Measurements from ENCODE around the gene MAL.
"Not testable (repeated sequence)": the region's sequence is repeated elsewhere in the genome, so short reads cannot be mapped to it uniquely, and the experiment has no call there.

MAL gene

GRCh38 chr2:95031076-95031725 is 5.7 kb downstream of the MAL start:
- DNase-seq (ENCODE audit: extremely low read depth in 1 of 2, low read depth in 1 of 2) = no peak

- DNase-seq (ENCODE audit: extremely low read depth in 1 of 2, low read depth in 1 of 2) = no peak
Measured at GRCh38 chr2:95031726-95032116, 6.2 kb downstream of the MAL start.

- DNase-seq (ENCODE audit: extremely low read depth in 1 of 2, low read depth in 1 of 2) = no peak
Measured at GRCh38 chr2:95032341-95032740, 6.8 kb downstream of the MAL start.

- no peak for DNase-seq (ENCODE audit: extremely low read depth in 1 of 2, low read depth in 1 of 2)
Measured at GRCh38 chr2:95032868-95033603, 7.5 kb downstream of the MAL start.

GRCh38 chr2:95034221-95034620 is 8.7 kb downstream of the MAL start:
- DNase-seq (ENCODE audit: extremely low read depth in 1 of 2, low read depth in 1 of 2) = no peak

- DNase-seq (ENCODE audit: extremely low read depth in 1 of 2, low read depth in 1 of 2) = no peak
Measured at GRCh38 chr2:95034818-95035217, 9.3 kb downstream of the MAL start.

- no peak for DNase-seq (ENCODE audit: extremely low read depth in 1 of 2, low read depth in 1 of 2)
Measured at GRCh38 chr2:95036596-95037383, 11.3 kb downstream of the MAL start.

GRCh38 chr2:95037384-95037839 is 11.9 kb downstream of the MAL start:
- no peak for DNase-seq (ENCODE audit: extremely low read depth in 1 of 2, low read depth in 1 of 2)

- DNase-seq (ENCODE audit: extremely low read depth in 1 of 2, low read depth in 1 of 2) = not testable (repeated sequence)
Measured at GRCh38 chr2:95037841-95038585, 12.5 kb downstream of the MAL start.

GRCh38 chr2:95038635-95039298 is 13.3 kb downstream of the MAL start:
- no peak for DNase-seq (ENCODE audit: extremely low read depth in 1 of 2, low read depth in 1 of 2)

- DNase-seq (ENCODE audit: extremely low read depth in 1 of 2, low read depth in 1 of 2) = no peak
Measured at GRCh38 chr2:95039363-95039762, 13.9 kb downstream of the MAL start.

GRCh38 chr2:95039978-95040377 is 14.5 kb downstream of the MAL start:
- no peak for DNase-seq (ENCODE audit: extremely low read depth in 1 of 2, low read depth in 1 of 2)

- DNase-seq (ENCODE audit: extremely low read depth in 1 of 2, low read depth in 1 of 2) = no peak
Measured at GRCh38 chr2:95040426-95040825, 14.9 kb downstream of the MAL start.

- DNase-seq (ENCODE audit: extremely low read depth in 1 of 2, low read depth in 1 of 2) = no peak
Measured at GRCh38 chr2:95041060-95041823, 15.7 kb downstream of the MAL start.

- no peak for DNase-seq (ENCODE audit: extremely low read depth in 1 of 2, low read depth in 1 of 2)
Measured at GRCh38 chr2:95041824-95042442, 16.4 kb downstream of the MAL start.

- DNase-seq (ENCODE audit: extremely low read depth in 1 of 2, low read depth in 1 of 2) = no peak
Measured at GRCh38 chr2:95042472-95043271, 17.2 kb downstream of the MAL start.

- no peak for DNase-seq (ENCODE audit: extremely low read depth in 1 of 2, low read depth in 1 of 2)
Measured at GRCh38 chr2:95043300-95044093, 18.0 kb downstream of the MAL start.

GRCh38 chr2:95044601-95045000 is 19.1 kb downstream of the MAL start:
- no peak for DNase-seq (ENCODE audit: extremely low read depth in 1 of 2, low read depth in 1 of 2)
